Measurements from ENCODE around the gene KCNC1. TPM values are rescaled to one million over a fixed set of nuclear protein-coding genes. Genes with fewer than 3 reads are reported as not detected.

KCNC1 gene
- total RNA-seq, 3 donors from 2014 or later, result 0.29 to 0.66 (median 0.34) TPM

DNA sequence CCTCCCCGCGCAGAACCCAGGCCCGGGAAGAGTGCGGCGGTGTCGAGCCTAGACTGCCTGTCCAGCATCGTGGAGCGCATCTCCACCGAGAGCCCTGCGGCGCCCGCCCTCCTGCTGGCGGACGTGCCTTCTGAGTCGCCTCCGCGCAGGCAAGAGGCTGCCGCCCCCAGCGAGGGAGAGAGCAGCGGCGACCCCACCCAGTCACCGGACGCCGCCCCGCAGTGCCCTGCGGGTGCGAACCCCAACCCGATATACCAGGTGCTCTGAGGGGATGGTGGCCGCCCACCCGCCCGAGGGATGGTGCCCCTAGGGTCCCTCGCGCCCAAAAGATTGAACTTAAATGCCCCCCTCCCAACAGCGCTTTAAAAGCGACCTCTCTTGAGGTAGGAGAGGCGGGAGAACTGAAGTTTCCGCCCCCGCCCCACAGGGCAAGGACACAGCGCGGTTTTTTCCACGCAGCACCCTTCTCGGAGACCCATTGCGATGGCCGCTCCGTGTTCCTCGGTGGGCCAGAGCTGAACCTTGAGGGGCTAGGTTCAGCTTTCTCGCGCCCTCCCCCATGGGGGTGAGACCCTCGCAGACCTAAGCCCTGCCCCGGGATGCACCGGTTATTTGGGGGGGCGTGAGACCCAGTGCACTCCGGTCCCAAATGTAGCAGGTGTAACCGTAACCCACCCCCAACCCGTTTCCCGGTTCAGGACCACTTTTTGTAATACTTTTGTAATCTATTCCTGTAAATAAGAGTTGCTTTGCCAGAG, 13.2 kb upstream of the KCNC1 start:
- intact Hi-C loops (cut with DNase I, micrococcal nuclease), result no loop called here
- Histone ChIP-seq H3K4me3 (no peak overlapping the region), H3K9me3 (no peaks in the 10 kb centered on the region), H3K36me3 (ENCODE audit: low read depth) (no peaks in the 10 kb centered on the region), H3K4me1 (ENCODE audit: low read depth) (no peaks in the 10 kb centered on the region)
- ATAC-seq (no peak), DNase-seq (no peak)
- TF ChIP-seq, protein P1, sequence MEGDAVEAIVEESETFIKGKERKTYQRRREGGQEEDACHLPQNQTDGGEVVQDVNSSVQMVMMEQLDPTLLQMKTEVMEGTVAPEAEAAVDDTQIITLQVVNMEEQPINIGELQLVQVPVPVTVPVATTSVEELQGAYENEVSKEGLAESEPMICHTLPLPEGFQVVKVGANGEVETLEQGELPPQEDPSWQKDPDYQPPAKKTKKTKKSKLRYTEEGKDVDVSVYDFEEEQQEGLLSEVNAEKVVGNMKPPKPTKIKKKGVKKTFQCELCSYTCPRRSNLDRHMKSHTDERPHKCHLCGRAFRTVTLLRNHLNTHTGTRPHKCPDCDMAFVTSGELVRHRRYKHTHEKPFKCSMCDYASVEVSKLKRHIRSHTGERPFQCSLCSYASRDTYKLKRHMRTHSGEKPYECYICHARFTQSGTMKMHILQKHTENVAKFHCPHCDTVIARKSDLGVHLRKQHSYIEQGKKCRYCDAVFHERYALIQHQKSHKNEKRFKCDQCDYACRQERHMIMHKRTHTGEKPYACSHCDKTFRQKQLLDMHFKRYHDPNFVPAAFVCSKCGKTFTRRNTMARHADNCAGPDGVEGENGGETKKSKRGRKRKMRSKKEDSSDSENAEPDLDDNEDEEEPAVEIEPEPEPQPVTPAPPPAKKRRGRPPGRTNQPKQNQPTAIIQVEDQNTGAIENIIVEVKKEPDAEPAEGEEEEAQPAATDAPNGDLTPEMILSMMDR (IDR thresholded peaks at IDR 0.05), result no peak

DNA sequence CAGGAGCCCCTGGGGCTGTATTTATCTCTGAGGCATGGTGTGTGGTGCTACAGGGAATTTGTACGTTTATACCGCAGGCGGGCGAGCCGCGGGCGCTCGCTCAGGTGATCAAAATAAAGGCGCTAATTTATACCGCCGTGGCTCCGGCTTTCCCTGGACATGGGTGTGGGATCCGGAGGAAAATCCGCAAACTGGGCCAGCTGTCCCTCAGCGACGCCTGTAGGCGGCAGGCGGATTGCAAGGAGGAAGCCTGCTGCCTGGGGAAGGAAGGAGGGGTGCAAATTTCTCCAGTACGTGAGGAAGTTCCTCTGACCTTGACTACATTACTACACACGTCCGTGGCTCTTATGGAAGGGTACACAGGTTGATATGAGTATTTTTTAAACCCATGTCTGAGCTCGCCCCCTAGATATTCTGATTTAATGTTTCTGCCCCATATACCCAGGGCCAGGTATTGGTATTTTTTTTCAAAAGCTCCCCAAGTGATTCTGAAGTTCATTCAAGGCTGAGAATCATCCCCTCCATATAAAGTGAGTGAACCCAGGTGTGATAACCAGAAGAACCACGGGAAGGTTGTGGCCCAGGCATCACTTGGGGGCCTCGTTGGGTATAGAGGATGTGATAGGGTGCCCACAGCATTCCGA, 12.5 kb upstream of the KCNC1 start:
- no peaks in the 10 kb centered on the region for H3K9me3 ChIP-seq
- intact Hi-C loops (cut with DNase I, micrococcal nuclease), result no loop called here

DNA sequence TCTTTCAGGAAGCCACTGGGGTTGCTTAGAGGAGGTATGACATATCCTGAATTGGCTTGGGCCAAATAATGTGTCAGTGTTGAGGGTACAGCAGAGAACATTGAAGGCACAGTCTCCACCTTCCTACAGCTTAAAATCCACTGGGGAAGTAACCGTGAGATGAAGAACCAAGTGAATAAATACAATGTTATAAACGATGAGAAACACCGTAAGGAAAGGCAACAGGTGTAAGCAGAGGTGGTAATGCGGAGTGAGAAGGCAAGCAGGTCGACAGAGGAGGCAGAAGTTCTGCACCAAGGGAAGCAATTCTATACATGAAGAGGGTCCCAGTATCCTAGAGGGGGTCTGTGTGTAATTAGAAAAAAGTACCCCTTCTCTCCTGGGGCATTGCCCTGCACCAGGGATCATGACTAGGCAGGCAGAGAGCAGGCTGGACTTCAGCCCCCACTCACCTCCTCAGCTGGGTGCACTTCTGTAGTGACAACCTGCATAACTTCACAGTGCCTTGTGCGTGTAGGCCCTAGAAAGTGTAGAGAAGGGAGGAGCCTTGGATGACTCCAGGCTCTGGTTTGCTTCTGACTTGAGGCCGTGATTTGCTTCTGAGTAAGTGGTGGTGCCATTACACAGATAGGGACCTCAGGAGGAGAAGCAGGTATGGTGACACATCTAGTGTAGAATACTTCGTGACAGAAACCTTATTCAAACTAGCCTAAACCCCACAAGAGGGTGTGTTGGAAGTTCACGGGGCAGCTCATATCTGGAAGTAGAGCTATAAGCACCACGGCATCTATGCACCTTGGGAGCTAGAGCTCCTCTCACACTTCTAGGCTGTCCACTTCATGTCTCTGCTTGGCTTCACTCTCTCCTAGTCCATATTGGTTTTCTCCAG, 10.3 kb upstream of the KCNC1 start:
- no peak for DNase-seq
- TF ChIP-seq, protein P1 (IDR thresholded peaks at IDR 0.05), result no peak
- ATAC-seq, result no peak
- intact Hi-C loops (cut with DNase I, micrococcal nuclease), result no loop called here
- H3K9me3 ChIP-seq, result no peaks in the 10 kb centered on the region
- no peak overlapping the region for H3K4me3 ChIP-seq
- no peaks in the 10 kb centered on the region for H3K36me3 ChIP-seq (ENCODE audit: low read depth)
- H3K4me1 ChIP-seq (ENCODE audit: low read depth), result no peaks in the 10 kb centered on the region

More for the DNA sequence above, 12.5 kb upstream of the KCNC1 start:
- ATAC-seq (peak; percentile 17), DNase-seq (no peak)
- Histone ChIP-seq H3K4me1 (ENCODE audit: low read depth) (no peaks in the 10 kb centered on the region), H3K36me3 (ENCODE audit: low read depth) (no peaks in the 10 kb centered on the region), H3K4me3 (no peak overlapping the region)
- TF ChIP-seq, protein P1 (IDR thresholded peaks at IDR 0.05), result no peak

DNA sequence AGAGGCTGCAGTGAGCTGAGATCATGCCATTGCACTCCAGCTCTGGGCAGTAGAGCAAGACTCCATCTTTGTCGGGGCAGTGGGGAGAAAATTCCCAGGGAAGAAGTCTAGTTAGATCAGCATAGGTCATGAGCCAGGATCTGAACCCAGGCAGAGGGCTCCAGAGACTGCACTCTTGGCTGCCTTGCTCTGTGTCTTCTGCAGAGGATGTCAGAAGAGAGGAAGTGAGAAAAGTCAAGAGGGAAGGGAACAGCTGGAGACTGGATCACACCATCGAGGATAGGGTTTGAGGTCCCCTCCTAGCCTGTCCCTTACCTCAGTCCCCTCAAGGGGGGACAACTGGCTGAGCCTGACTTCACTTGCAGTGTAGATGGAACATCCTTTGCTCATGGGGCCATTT, 9.4 kb upstream of the KCNC1 start:
- Histone ChIP-seq H3K36me3 (ENCODE audit: low read depth) (no peaks in the 10 kb centered on the region), H3K9me3 (no peaks in the 10 kb centered on the region), H3K4me3 (no peak overlapping the region), H3K4me1 (ENCODE audit: low read depth) (no peaks in the 10 kb centered on the region)
- TF ChIP-seq, protein P1 (IDR thresholded peaks at IDR 0.05), result no peak
- ATAC-seq, result no peak
- DNase-seq, result no peak
- intact Hi-C loops (cut with DNase I, micrococcal nuclease), result no loop called here

DNA sequence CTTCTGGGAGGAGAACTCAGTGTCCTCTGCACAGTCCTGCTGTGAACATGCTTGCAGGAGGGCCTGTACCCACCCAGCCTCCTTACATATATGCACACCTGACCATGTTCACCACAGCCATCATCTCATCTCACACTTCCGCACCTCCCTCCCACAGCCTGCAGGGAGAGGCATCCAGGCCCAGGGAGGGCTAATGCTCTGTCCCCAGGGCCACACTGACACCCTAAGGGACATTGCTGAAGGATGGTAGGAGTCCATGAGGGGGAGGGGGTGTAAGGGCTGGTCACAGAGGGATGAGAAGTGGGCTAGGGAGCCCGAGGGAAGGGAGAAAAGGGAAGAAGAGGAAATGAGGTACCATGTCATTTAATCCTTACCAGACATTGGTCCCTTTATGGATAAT, 4.4 kb upstream of the KCNC1 start:
- TF ChIP-seq, protein P1 (IDR thresholded peaks at IDR 0.05), result no peak
- no peak overlapping the region for H3K4me3 ChIP-seq
- no peaks in the 10 kb centered on the region for H3K9me3 ChIP-seq
- no peak for DNase-seq
- no peak for ATAC-seq
- H3K4me1 ChIP-seq (ENCODE audit: low read depth), result peaks cover 6% of the 10 kb centered on the region
- intact Hi-C loops (cut with DNase I, micrococcal nuclease), result loop anchor here in 1 of 2 donors (5.0 kb wide), 1 partner anchor 247 kb away; no protein-coding TSS in a partner anchor
- H3K36me3 ChIP-seq (ENCODE audit: low read depth), result no peaks in the 10 kb centered on the region
